Mesendoderm (in vitro differentiated cells): Measurements from ENCODE around the gene KAZN.

Source experiments
- DNase-seq: peaks from one replicate; pipeline ENCODE4 v3.0.0; 2013
- H2AK5ac ChIP-seq: 2 replicates; pipeline ENCODE4 v1.6.1; 2013; ENCODE audit warnings: low read length, inconsistent platforms
- H2BK120ac ChIP-seq: 2 replicates; pipeline ENCODE4 v1.6.1; 2013; ENCODE audit warnings: low read depth, mild to moderate bottlenecking, low read length, moderate library complexity, mixed read lengths
- H2BK15ac ChIP-seq: replicated peaks from 2 replicates; pipeline ENCODE4 v1.6.1; 2013; ENCODE audit warnings: low read depth, mild to moderate bottlenecking, moderate library complexity
- H2BK5ac ChIP-seq: 2 replicates; pipeline ENCODE4 v1.6.1; 2013; ENCODE audit warnings: low read length, inconsistent platforms
- H3K18ac ChIP-seq: 2 replicates; pipeline ENCODE4 v1.6.1; 2013; ENCODE audit warnings: mild to moderate bottlenecking, low read length, mixed read lengths
- H3K23ac ChIP-seq: one replicate; pipeline ENCODE4 v1.6.1; 2013; ENCODE audit warnings: low read length
- H3K27ac ChIP-seq: 2 replicates; pipeline ENCODE4 v1.5.1; 2013; ENCODE audit warnings: low read depth, mild to moderate bottlenecking, inconsistent platforms, low read length, moderate library complexity
- H3K27me3 ChIP-seq: 2 replicates; pipeline ENCODE4 v1.6.1; 2013; ENCODE audit warnings: low read length, control low read depth, mild to moderate bottlenecking, inconsistent platforms; ENCODE audit not compliant: insufficient read depth, poor library complexity
- H3K36me3 ChIP-seq: 2 replicates; pipeline ENCODE4 v1.6.1; 2013; ENCODE audit warnings: low read length, inconsistent platforms; ENCODE audit not compliant: control insufficient read depth, insufficient read depth
- H3K4ac ChIP-seq: one replicate; pipeline ENCODE4 v1.6.1; 2013; ENCODE audit warnings: low read depth, mild to moderate bottlenecking, low read length, moderate library complexity
- H3K4me1 ChIP-seq: 2 replicates; pipeline ENCODE4 v1.6.1; 2013; ENCODE audit warnings: low read depth, low read length, inconsistent platforms; ENCODE audit not compliant: control insufficient read depth
- H3K4me2 ChIP-seq: 2 replicates; pipeline ENCODE4 v1.6.1; 2013; ENCODE audit warnings: low read length
- H3K4me3 ChIP-seq: 2 replicates; pipeline ENCODE4 v1.5.1; 2013; ENCODE audit warnings: mild to moderate bottlenecking, low read length
- H3K56ac ChIP-seq: one replicate; pipeline ENCODE4 v1.6.1; 2013; ENCODE audit warnings: low read length
- H3K79me1 ChIP-seq: 2 replicates; pipeline ENCODE4 v1.6.1; 2013; ENCODE audit warnings: low read length, inconsistent platforms
- H3K79me2 ChIP-seq: 2 replicates; pipeline ENCODE4 v1.6.1; 2013; ENCODE audit warnings: mild to moderate bottlenecking, low read length; ENCODE audit not compliant: control insufficient read depth, insufficient read depth
- H3K9ac ChIP-seq: 2 replicates; pipeline ENCODE4 v1.6.1; 2013; ENCODE audit warnings: low read length, inconsistent platforms
- H4K5ac ChIP-seq: one replicate; pipeline ENCODE4 v1.6.1; 2013; ENCODE audit warnings: low read length
- H4K8ac ChIP-seq: one replicate; pipeline ENCODE4 v1.6.1; 2013; ENCODE audit warnings: low read depth, mild to moderate bottlenecking, control low read depth, low read length, moderate library complexity
- WGBS: extraction: QIAGEN DNeasy Blood & Tissue Kit; methylation state at CpG from one replicate; pipeline ENCODE4 v1.1.7; 2013; ENCODE audit warnings: low lambda C conversion rate, missing lambda C conversion rate; ENCODE audit not compliant: insufficient coverage; ENCODE audit errors: extremely low coverage; 5-methylcytosine and 5-hydroxymethylcytosine counted together

Gene KAZN

DNA sequence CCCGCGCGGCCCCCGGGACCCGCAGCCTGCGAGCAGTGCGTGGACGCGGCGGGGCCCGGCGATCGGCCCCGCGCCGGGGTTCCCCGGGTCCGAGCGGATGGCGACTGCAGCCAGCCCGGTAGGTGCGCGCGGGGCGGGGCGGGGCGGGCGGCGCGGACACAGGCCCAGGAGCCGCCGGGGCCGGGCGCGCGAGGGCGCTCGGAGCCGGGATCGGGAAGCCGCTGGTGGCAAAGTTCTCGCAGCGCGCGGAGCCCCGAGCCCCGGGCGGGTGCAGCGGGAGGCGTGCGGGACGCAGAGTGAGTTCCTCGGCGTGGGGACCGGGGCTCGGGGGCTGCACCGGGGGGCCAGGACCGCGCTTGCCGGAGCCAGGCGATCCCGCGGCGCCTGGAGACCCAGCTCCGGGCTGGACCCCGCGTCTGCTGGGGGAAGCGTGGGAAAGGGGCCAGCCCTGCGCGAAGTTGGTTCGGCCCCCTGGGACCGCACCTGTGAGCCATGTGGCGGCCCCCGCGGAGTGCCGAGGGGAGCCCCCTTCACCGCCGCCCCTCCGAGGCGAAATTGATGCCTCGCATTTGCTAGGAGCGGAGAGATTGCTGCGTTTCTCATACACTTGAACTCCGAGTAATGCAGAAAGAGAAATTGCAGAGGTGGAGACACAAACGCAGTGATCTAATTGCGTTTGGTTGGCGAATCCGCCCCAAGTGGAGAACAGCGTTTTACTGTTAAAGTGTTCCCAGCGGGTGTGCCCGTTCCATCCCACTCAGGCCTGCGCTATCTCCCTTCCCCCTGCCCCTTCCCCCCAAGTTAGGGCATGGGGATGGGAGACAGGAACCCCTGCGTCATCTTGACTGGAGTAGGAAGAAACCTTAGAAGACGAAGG lies 326.2 kb downstream of the KAZN start:
- no peaks in the 10 kb centered on the region for H3K27me3 ChIP-seq
- H2BK15ac ChIP-seq: no peak overlapping the region
- peak overlapping the region; percentile 86 for H3K56ac ChIP-seq
- H3K9ac ChIP-seq: peak overlapping the region; percentile 74
- WGBS: no CpG with 5 or more reads among the region's 94 CpGs
- H3K4me1 ChIP-seq: peaks cover 12% of the 10 kb centered on the region
- peak; percentile 77 for DNase-seq
- H3K4me3 ChIP-seq: peak overlapping the region; percentile 33
- H3K4me2 ChIP-seq: peak overlapping the region; percentile 41
- no peak overlapping the region for H3K23ac ChIP-seq
- H3K79me2 ChIP-seq: peaks cover 26% of the 10 kb centered on the region
- H3K27ac ChIP-seq: peak overlapping the region; percentile 1
- peak overlapping the region; percentile 18 for H3K4ac ChIP-seq
- no peak overlapping the region for H2AK5ac ChIP-seq
- H3K36me3 ChIP-seq: no peaks in the 10 kb centered on the region
- peaks cover 22% of the 10 kb centered on the region for H3K79me1 ChIP-seq
- H3K18ac ChIP-seq: peak overlapping the region; percentile 81
- H2BK5ac ChIP-seq: no peak overlapping the region
- no peak overlapping the region for H4K5ac ChIP-seq
- H4K8ac ChIP-seq: no peak overlapping the region
- H2BK120ac ChIP-seq: peak overlapping the region; percentile 55

DNA sequence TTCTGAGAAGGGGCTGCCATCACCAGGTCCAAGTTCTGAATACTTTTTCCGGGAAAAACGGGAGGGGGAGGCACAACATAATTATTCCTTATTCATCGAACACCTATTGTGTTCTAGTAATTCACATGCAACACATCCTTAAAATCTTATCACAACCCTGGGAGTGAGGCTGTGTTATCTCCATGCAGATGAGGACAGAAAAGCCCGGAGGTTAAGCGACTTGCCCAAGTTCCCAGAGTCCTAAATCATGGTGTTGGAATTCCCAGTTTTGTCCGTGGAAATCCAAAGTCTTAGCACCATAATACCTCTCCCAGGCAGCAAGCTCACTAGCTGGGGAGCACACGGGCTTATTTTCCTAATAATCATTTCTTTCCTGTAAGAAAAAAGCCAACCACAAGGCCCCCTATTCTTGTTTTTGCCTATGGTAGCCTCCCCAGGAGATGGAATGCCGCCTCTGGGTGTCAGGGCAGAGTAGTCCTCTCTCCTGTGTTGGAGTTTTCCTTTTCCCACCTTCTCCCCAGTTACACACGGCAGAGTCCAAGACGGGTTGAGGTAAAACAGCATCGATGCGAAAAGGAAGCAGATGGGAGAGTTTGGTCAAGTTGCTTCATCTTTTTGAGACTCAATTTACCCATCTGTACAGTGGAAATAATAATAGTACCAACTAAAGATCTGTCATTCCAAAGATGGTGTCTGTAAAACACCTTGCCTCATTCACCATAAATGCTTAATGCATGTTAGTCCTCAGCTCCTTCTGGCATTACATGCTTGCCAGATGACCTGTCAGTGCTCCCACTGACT lies 327.1 kb downstream of the KAZN start:
- Histone ChIP-seq H3K23ac (no peak overlapping the region), H3K18ac (no peak overlapping the region), H3K79me1 (peaks cover 28% of the 10 kb centered on the region), H2BK5ac (no peak overlapping the region), H3K27ac (peak overlapping the region; percentile 1), H3K79me2 (peaks cover 30% of the 10 kb centered on the region), H3K27me3 (no peaks in the 10 kb centered on the region), H2BK15ac (no peak overlapping the region), H3K9ac (peak overlapping the region; percentile 74), H4K8ac (no peak overlapping the region), H3K4me1 (peaks cover 12% of the 10 kb centered on the region), H2AK5ac (no peak overlapping the region), H3K4me2 (peak overlapping the region; percentile 41), H3K4me3 (peak overlapping the region; percentile 33), H2BK120ac (no peak overlapping the region), H3K4ac (no peak overlapping the region), H3K56ac (peak overlapping the region; percentile 62), H4K5ac (no peak overlapping the region), H3K36me3 (no peaks in the 10 kb centered on the region)
- DNase-seq: peak; percentile 88
- no CpG with 5 or more reads among the region's 12 CpGs for WGBS

DNA sequence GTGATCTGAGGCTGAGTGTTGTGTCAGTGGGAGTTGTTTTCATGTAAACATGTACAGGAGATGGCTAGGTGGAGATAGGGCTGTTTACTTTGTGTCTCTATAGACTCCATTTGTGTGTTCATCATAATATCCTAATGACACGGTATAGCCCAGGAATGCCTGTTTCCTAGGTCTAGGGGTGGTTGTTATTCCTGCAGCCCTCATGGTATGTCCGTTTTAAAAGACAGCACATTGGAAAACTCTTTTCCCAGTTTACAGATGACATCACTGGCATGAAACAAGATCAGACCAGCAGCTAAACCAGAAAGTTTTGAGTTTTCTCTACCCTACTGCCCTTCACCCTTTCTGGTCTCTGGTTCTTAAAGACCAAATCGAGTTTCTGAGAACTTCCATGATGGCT lies 327.7 kb downstream of the KAZN start:
- H3K56ac ChIP-seq: no peak overlapping the region
- H3K4me1 ChIP-seq: peaks cover 12% of the 10 kb centered on the region
- H3K23ac ChIP-seq: no peak overlapping the region
- H3K4me2 ChIP-seq: no peak overlapping the region
- no peak overlapping the region for H3K18ac ChIP-seq
- no peak for DNase-seq
- no peak overlapping the region for H2AK5ac ChIP-seq
- no peak overlapping the region for H4K5ac ChIP-seq
- H3K4ac ChIP-seq: no peak overlapping the region
- no peaks in the 10 kb centered on the region for H3K27me3 ChIP-seq
- no peak overlapping the region for H4K8ac ChIP-seq
- H2BK5ac ChIP-seq: no peak overlapping the region
- no peak overlapping the region for H2BK120ac ChIP-seq
- no peak overlapping the region for H2BK15ac ChIP-seq
- WGBS: no CpG with 5 or more reads among the region's 3 CpGs
- H3K36me3 ChIP-seq: no peaks in the 10 kb centered on the region
- no peak overlapping the region for H3K9ac ChIP-seq
- H3K79me1 ChIP-seq: peaks cover 28% of the 10 kb centered on the region
- peaks cover 30% of the 10 kb centered on the region for H3K79me2 ChIP-seq
- H3K4me3 ChIP-seq: no peak overlapping the region
- H3K27ac ChIP-seq: no peak overlapping the region

DNA sequence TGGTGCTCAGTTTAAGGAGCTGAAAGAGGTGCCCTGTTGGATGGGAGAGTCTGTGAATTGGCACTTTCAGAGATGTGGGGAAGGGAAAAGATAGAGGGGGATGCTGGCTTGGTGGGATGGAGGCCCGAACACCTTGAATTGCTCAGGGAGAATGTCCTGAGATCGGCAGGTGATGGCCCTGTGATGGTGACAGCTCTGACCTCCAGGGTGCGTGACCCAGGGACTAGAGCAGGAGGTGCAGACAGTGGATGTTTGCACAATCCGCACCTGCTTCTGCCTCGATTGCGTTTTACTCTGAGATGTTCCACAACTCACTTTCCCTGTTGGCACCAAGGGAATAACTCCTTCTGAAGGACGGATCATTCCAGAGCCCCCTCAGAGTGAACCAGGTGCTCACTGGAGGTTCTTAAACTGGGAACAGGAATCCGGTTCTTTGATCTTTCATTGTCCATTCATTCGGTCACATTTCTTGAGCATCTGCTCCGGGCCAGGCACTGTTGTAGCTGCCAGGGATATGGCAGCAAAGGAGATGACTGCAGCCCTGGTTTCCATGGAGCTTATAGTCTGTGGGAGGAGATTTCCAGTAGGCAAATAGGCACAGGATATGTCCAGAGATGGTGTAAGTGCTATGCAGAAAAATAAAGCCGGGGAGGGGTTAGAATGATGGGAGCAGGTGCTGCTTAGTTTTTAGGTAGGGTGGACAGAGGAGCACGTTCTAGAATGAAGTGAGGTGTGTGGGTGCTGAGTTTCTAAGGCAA lies 328.5 kb downstream of the KAZN start:
- Histone ChIP-seq H2BK15ac (no peak overlapping the region), H4K5ac (no peak overlapping the region), H4K8ac (no peak overlapping the region), H3K4me3 (no peak overlapping the region), H3K4me1 (peaks cover 12% of the 10 kb centered on the region), H3K79me1 (peaks cover 28% of the 10 kb centered on the region), H3K18ac (no peak overlapping the region), H3K27me3 (no peaks in the 10 kb centered on the region), H3K9ac (no peak overlapping the region), H3K79me2 (peaks cover 30% of the 10 kb centered on the region), H3K36me3 (no peaks in the 10 kb centered on the region), H3K23ac (no peak overlapping the region), H2BK120ac (no peak overlapping the region), H2AK5ac (no peak overlapping the region), H3K56ac (no peak overlapping the region), H3K27ac (no peak overlapping the region), H2BK5ac (no peak overlapping the region), H3K4me2 (no peak overlapping the region), H3K4ac (no peak overlapping the region)
- no CpG with 5 or more reads among the region's 12 CpGs for WGBS
- no peak for DNase-seq

DNA sequence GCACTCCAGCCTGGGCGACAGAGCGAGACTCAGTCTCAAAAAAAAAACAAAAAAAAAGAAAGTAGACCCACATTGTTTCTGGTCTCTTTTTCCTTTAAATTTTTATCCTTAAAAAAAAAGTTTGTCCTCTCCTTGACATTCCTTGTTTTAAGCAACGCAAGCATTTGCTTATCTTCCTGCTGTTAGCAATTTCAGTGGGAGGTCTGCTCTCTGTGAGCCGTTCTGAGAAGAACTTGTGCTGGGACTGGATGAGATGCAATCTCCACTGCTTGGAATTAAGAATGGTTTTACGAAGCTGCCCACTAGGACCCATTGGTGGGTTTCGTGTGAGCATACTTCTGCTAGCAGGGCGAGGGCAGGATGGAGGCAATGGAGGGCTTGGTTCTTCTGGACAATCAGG lies 329.9 kb downstream of the KAZN start:
- Histone ChIP-seq H3K4me2 (no peak overlapping the region), H3K79me1 (peaks cover 28% of the 10 kb centered on the region)
- WGBS: no CpG with 5 or more reads among the region's 7 CpGs

More for the DNA sequence above, 329.9 kb downstream of the KAZN start:
- peaks cover 12% of the 10 kb centered on the region for H3K4me1 ChIP-seq
- no peak overlapping the region for H2BK120ac ChIP-seq
- no peak overlapping the region for H2BK5ac ChIP-seq
- H3K36me3 ChIP-seq: no peaks in the 10 kb centered on the region
- no peak overlapping the region for H4K5ac ChIP-seq
- peak; percentile 56 for DNase-seq
- no peak overlapping the region for H3K4me3 ChIP-seq
- H3K9ac ChIP-seq: no peak overlapping the region
- H3K27ac ChIP-seq: no peak overlapping the region
- no peak overlapping the region for H3K4ac ChIP-seq
- H3K79me2 ChIP-seq: peaks cover 30% of the 10 kb centered on the region
- no peaks in the 10 kb centered on the region for H3K27me3 ChIP-seq
- no peak overlapping the region for H3K23ac ChIP-seq
- no peak overlapping the region for H2AK5ac ChIP-seq
- no peak overlapping the region for H4K8ac ChIP-seq
- no peak overlapping the region for H3K18ac ChIP-seq
- no peak overlapping the region for H2BK15ac ChIP-seq
- H3K56ac ChIP-seq: no peak overlapping the region
